K562 (cell line): Measurements from ENCODE around the gene TFF3. TPM values are rescaled to one million over a fixed set of nuclear protein-coding genes. Genes with fewer than 3 reads are reported as not detected.

ENCODE experiments used
- AFF4 ChIP-seq: sonication (generic); formaldehyde crosslinking; IDR thresholded peaks from 2 replicates; pipeline ENCODE4 v1.8.0; 2023; ENCODE audit warnings: mild to moderate bottlenecking, missing genetic modification reagents
- CREB3 ChIP-seq: fragments of 450-650 bp; conservative IDR thresholded peaks from 2 replicates; pipeline ENCODE4 v1.6.1; 2016; ENCODE audit warnings: missing genetic modification characterization, low read depth, mild to moderate bottlenecking, missing compliant biosample characterization, moderate library complexity
- DIDO1 ChIP-seq: fragments of 450-650 bp; IDR thresholded peaks from 2 replicates; pipeline ENCODE4 v1.6.1; 2016; ENCODE audit warnings: low read depth, missing biosample characterization, missing genetic modification characterization
- ETV6 ChIP-seq, 3 experiments: fragments of 150-350 bp in 1 of 3; sonication (generic) in 1 of 3; formaldehyde crosslinking in 1 of 3; IDR thresholded peaks; 2 replicates each; pipeline versions ENCODE4 v1.6.1 to v1.8.0; 2014 to 2022; ENCODE audit warnings: borderline replicate concordance in 2 of 3, low read depth in 2 of 3, antibody characterized with exemption in 1 of 3, low read length in 1 of 3, mild to moderate bottlenecking in 1 of 3, missing genetic modification reagents in 1 of 3
- SAFB ChIP-seq: fragments of 200-400 bp; formaldehyde crosslinking; IDR thresholded peaks from 2 replicates; pipeline ENCODE4 v1.6.1; 2017; ENCODE audit warnings: low read depth, low read length, borderline replicate concordance
- polyA plus RNA-seq, 8 experiments: library from polyadenylated mRNA; depleted of rRNA in 4 of 8; stranded (reverse) in 5 of 8; unstranded in 3 of 8; fragments of >200 nt; fragmentation: Nextera tagmentation in 2 of 8; fragmentation: Illumina TruSeq in 1 of 8; extraction: Ambion mirVana in 2 of 8; extraction: Trizol in 1 of 8; gene quantifications; 2 replicates each; pipeline versions ENCODE4 v1.2.1 to v1.2.3, GENCODE V29; 2011 to 2014; ENCODE audit warnings: inconsistent platforms in 1 of 8, missing spikeins in 1 of 8
- total RNA-seq, 7 experiments: library from RNA; depleted of rRNA in 6 of 7; stranded (reverse); fragments of >200 nt in 6 of 7; fragmentation: Illumina TruSeq in 2 of 7; extraction: Trizol in 2 of 7; gene quantifications; 2 replicates each; pipeline versions ENCODE4 v1.2.1 to v1.2.3, GENCODE V29; 2011 to 2021; ENCODE audit warnings: low replicate concordance in 1 of 7

The TFF3 gene
- total and polyA plus RNA-seq, 9 of the 15 experiments (the other 6 are each of a cell fraction or from before 2014, with no cell fraction given), result 0.78 TPM; not detected in 8

- TF ChIP-seq AFF4 (no peak), DIDO1 (no peak), SAFB (no peak), ETV6 (IDR thresholded peaks at IDR 0.05; ENCODE audit: borderline replicate concordance in 1 of 2, low read depth in 2 of 2, low read length in 1 of 2) (no peak), ETV6 (CRISPR knock-in tag; IDR thresholded peaks at IDR 0.05; ENCODE audit: borderline replicate concordance) (no peak), CREB3 (tag) (no peak)
- TF ChIP-seq, all 486 proteins: peak for 0
Measured at GRCh38 chr21:42321231-42321630, 6.0 kb upstream of the TFF3 start (continued).
